K562 (cell line): ENCODE measurements around the gene PIK3CD.

Source experiments
- POLR2G ChIP-seq: fragments of 200-400 bp; formaldehyde crosslinking; IDR thresholded peaks from 2 replicates; pipeline ENCODE4 v1.6.1; 2017; ENCODE audit warnings: low read depth, mild to moderate bottlenecking, antibody characterized with exemption, low read length, moderate library complexity
- POLR2H ChIP-seq: IDR thresholded peaks from 2 replicates; pipeline ENCODE4 v1.6.1; 2016; ENCODE audit warnings: missing genetic modification characterization, low read depth, mild to moderate bottlenecking, control low read depth, missing compliant biosample characterization, moderate library complexity
- SMAD3 ChIP-seq: fragments of 450-650 bp; formaldehyde crosslinking; conservative IDR thresholded peaks from 2 replicates; pipeline ENCODE4 v1.4.0; 2020; ENCODE audit warnings: mild to moderate bottlenecking
- TF ChIP-seq, protein P1 (sequence below): sonication (generic); formaldehyde crosslinking; IDR thresholded peaks from 2 replicates; pipeline ENCODE4 v1.8.0; 2023; ENCODE audit warnings: mild to moderate bottlenecking, missing genetic modification reagents
- TF ChIP-seq, protein P2 (sequence below): fragments of 200-800 bp; sonication (Bioruptor generic); IDR thresholded peaks from 2 replicates; pipeline ENCODE4 v1.6.1; 2017; ENCODE audit warnings: missing genetic modification characterization, missing compliant biosample characterization
- TF ChIP-seq, protein P3 (sequence below), 2 experiments: fragments of 450-650 bp; IDR thresholded peaks; 2 replicates each; pipeline ENCODE4 v1.6.1; 2018; ENCODE audit warnings: mild to moderate bottlenecking in 2 of 2, low read depth in 1 of 2; ENCODE audit not compliant: partially characterized antibody in 2 of 2

DNA sequence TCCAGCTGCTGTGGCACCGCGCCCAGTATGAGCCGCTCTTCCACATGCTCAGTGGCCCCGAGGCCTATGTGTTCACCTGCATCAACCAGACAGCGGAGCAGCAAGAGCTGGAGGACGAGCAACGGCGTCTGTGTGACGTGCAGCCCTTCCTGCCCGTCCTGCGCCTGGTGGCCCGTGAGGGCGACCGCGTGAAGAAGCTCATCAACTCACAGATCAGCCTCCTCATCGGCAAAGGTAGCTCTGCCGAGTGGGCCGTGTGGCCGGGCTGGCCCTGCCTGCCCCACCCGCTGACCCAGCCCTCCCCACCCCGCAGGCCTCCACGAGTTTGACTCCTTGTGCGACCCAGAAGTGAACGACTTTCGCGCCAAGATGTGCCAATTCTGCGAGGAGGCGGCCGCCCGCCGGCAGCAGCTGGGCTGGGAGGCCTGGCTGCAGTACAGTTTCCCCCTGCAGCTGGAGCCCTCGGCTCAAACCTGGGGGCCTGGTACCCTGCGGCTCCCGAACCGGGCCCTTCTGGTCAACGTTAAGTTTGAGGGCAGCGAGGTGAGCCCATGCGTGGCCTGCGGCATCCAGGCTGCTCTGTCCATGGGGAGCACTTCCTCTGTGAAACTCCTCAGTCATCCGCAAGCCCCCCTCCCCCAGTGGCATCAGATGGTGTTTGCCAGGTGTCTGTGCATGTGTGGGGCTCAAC lies 64.2 kb downstream of the PIK3CD start:
- TF ChIP-seq POLR2H (tag) (no peak), SMAD3 (CRISPR knock-in tag) (no peak), POLR2G (no peak)
- TF ChIP-seq, protein P1, sequence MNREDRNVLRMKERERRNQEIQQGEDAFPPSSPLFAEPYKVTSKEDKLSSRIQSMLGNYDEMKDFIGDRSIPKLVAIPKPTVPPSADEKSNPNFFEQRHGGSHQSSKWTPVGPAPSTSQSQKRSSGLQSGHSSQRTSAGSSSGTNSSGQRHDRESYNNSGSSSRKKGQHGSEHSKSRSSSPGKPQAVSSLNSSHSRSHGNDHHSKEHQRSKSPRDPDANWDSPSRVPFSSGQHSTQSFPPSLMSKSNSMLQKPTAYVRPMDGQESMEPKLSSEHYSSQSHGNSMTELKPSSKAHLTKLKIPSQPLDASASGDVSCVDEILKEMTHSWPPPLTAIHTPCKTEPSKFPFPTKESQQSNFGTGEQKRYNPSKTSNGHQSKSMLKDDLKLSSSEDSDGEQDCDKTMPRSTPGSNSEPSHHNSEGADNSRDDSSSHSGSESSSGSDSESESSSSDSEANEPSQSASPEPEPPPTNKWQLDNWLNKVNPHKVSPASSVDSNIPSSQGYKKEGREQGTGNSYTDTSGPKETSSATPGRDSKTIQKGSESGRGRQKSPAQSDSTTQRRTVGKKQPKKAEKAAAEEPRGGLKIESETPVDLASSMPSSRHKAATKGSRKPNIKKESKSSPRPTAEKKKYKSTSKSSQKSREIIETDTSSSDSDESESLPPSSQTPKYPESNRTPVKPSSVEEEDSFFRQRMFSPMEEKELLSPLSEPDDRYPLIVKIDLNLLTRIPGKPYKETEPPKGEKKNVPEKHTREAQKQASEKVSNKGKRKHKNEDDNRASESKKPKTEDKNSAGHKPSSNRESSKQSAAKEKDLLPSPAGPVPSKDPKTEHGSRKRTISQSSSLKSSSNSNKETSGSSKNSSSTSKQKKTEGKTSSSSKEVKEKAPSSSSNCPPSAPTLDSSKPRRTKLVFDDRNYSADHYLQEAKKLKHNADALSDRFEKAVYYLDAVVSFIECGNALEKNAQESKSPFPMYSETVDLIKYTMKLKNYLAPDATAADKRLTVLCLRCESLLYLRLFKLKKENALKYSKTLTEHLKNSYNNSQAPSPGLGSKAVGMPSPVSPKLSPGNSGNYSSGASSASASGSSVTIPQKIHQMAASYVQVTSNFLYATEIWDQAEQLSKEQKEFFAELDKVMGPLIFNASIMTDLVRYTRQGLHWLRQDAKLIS (CRISPR knock-in tag), result no peak
- TF ChIP-seq, protein P2, sequence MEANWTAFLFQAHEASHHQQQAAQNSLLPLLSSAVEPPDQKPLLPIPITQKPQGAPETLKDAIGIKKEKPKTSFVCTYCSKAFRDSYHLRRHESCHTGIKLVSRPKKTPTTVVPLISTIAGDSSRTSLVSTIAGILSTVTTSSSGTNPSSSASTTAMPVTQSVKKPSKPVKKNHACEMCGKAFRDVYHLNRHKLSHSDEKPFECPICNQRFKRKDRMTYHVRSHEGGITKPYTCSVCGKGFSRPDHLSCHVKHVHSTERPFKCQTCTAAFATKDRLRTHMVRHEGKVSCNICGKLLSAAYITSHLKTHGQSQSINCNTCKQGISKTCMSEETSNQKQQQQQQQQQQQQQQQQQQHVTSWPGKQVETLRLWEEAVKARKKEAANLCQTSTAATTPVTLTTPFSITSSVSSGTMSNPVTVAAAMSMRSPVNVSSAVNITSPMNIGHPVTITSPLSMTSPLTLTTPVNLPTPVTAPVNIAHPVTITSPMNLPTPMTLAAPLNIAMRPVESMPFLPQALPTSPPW (CRISPR knock-in tag), result no peak
- TF ChIP-seq, protein P3, sequence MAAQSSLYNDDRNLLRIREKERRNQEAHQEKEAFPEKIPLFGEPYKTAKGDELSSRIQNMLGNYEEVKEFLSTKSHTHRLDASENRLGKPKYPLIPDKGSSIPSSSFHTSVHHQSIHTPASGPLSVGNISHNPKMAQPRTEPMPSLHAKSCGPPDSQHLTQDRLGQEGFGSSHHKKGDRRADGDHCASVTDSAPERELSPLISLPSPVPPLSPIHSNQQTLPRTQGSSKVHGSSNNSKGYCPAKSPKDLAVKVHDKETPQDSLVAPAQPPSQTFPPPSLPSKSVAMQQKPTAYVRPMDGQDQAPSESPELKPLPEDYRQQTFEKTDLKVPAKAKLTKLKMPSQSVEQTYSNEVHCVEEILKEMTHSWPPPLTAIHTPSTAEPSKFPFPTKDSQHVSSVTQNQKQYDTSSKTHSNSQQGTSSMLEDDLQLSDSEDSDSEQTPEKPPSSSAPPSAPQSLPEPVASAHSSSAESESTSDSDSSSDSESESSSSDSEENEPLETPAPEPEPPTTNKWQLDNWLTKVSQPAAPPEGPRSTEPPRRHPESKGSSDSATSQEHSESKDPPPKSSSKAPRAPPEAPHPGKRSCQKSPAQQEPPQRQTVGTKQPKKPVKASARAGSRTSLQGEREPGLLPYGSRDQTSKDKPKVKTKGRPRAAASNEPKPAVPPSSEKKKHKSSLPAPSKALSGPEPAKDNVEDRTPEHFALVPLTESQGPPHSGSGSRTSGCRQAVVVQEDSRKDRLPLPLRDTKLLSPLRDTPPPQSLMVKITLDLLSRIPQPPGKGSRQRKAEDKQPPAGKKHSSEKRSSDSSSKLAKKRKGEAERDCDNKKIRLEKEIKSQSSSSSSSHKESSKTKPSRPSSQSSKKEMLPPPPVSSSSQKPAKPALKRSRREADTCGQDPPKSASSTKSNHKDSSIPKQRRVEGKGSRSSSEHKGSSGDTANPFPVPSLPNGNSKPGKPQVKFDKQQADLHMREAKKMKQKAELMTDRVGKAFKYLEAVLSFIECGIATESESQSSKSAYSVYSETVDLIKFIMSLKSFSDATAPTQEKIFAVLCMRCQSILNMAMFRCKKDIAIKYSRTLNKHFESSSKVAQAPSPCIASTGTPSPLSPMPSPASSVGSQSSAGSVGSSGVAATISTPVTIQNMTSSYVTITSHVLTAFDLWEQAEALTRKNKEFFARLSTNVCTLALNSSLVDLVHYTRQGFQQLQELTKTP (IDR thresholded peaks at IDR 0.05; ENCODE audit: low read depth in 1 of 2, partially characterized antibody in 2 of 2), result no peak
